Transverse colon (tissue), 4 donors: ENCODE data around the gene SOX10. TPM values are rescaled to one million over a fixed set of nuclear protein-coding genes. Genes with fewer than 3 reads are reported as not detected.
A peak's percentile ranks its signal among the peaks of the same experiment; 100 is the strongest.
"Not testable (repeated sequence)": the region's sequence is repeated elsewhere in the genome, so short reads cannot be mapped to it uniquely, and the experiment has no call there.

Source experiments
- DNase-seq: peaks from one replicate; pipeline ENCODE4 v3.0.0-alpha.2; 2019
- H3K27ac ChIP-seq, 4 donors: fragments of 200-600 bp; sonication (generic); 2 replicates each; pipeline ENCODE4 v1.5.1; 2016 to 2018; ENCODE audit warnings: inconsistent platforms in 4 of 4
- H3K27me3 ChIP-seq: fragments of 200-600 bp; sonication (generic); 2 replicates; pipeline ENCODE4 v1.5.1; 2017; ENCODE audit warnings: inconsistent platforms
- H3K36me3 ChIP-seq, 4 donors: fragments of 200-600 bp; sonication (generic); 2 replicates each; pipeline ENCODE4 v1.5.1; 2017 to 2019; ENCODE audit warnings: inconsistent platforms in 4 of 4
- H3K4me1 ChIP-seq, 4 donors: fragments of 200-600 bp; sonication (generic); 2 replicates each; pipeline ENCODE4 v1.5.1; 2017 to 2020; ENCODE audit warnings: inconsistent platforms in 4 of 4
- H3K4me3 ChIP-seq, 4 donors: fragments of 200-600 bp; sonication (generic); 1 replicate in 1 of 4; 2 replicates in 3 of 4; pipeline versions ENCODE4 v1.5.1 to v1.6.1; 2017 to 2019; ENCODE audit warnings: inconsistent platforms in 4 of 4
- H3K9me3 ChIP-seq, 2 donors: fragments of 200-600 bp; sonication (generic); 2 replicates each; pipeline ENCODE4 v1.5.1; 2017 to 2019; ENCODE audit warnings: inconsistent platforms in 2 of 2
- EP300 ChIP-seq: sonication (generic); formaldehyde crosslinking; IDR thresholded peaks from one replicate; pipeline ENCODE4 v1.6.1; 2017; ENCODE audit warnings: antibody characterized with exemption, low read depth
- POLR2A ChIP-seq: fragments of 450-650 bp; IDR thresholded peaks from one replicate; pipeline ENCODE4 v1.6.1; 2016; ENCODE audit warnings: antibody characterized with exemption, mild to moderate bottlenecking, moderate library complexity
- POLR2AphosphoS5 ChIP-seq, 3 donors: sonication (generic); formaldehyde crosslinking; IDR thresholded peaks; one replicate each; pipeline ENCODE4 v1.6.1; 2016; ENCODE audit warnings: antibody characterized with exemption in 3 of 3
- WGBS, 2 donors: methylation state at CpG; one replicate each; pipeline ENCODE4 v1.1.5; 2018; ENCODE audit warnings: low coverage in 1 of 2; 5-methylcytosine and 5-hydroxymethylcytosine counted together
- in situ Hi-C, 4 donors: fragments of 200-750 bp; cut with MboI; loops; one replicate each; pipeline versions ENCODE4 v1.15.0 to v1.15.1; 2017; ENCODE audit warnings: low sequenced_read_pairs in 3 of 4, low pct_ligation_motif_present in 1 of 4, low pct_unique_long_range_greater_than_20kb in 1 of 4
- intact Hi-C: fragments of 100-400 bp; cut with DNase I; formaldehyde crosslinking; loops from one replicate; pipeline ENCODE4 v1.15.1; 2023; ENCODE audit warnings: low total_unique reads
- total RNA-seq, 4 donors: library from RNA; depleted of rRNA; stranded (reverse); fragments of >200 nt; gene quantifications; one replicate each; pipeline ENCODE4 v1.1.0, GENCODE V29; 2016
- TF ChIP-seq, protein P1 (sequence below), 5 experiments: fragments of 200-600 bp in 3 of 5; fragments of 450-650 bp in 2 of 5; sonication (generic) in 3 of 5; IDR thresholded peaks; 1 replicate in 2 of 5; 2 replicates in 3 of 5; pipeline ENCODE4 v1.5.1; 2016 to 2017; ENCODE audit warnings: antibody characterized with exemption in 5 of 5, inconsistent platforms in 3 of 5, mild to moderate bottlenecking in 2 of 5, moderate library complexity in 1 of 5

SOX10 gene
- total RNA-seq, 4 donors from 2014 or later: 1.2 to 4.9 (median 3.5) TPM

DNA sequence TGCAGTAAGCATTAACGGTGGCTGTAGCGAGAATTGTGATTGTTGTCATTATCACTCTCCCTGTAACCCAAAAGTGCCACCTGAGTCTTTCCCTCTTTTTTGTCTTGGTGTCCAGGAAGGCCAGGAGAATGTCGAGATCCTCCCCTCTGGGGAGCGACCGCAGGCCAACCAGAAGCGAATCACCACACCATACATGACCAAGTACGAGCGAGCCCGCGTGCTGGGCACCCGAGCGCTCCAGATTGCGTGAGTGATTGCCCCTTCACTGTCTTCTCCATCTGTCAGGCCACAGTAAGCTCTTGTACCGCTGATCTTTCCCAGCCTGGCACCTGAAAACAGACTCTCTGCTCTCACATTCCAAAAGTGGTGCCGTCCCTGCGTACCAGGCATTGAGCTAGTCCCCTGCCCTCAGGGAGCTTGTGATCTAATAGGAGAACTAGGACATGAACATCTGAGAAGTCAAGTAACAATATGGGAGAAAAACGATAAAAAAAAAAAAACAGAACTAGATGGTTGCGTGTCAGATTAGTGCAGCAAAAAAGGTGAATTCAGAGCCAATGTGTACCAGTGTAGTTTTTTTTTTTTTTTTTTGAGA, 25.0 kb downstream of the SOX10 start:
- Histone ChIP-seq H3K27ac (no peak overlapping the region), H3K4me1 (peaks cover 6 to 10% (median 7%) of the 10 kb centered on the region in 4 donors), H3K27me3 (no peaks in the 10 kb centered on the region), H3K4me3 (no peak overlapping the region), H3K36me3 (peaks cover 0 to 47% (median 17%) of the 10 kb centered on the region in 4 donors), H3K9me3 (no peaks in the 10 kb centered on the region)
- WGBS, 2 donors: 96 to 100% methylated on average over 3 to 18 of the region's 18 CpGs
- no peak for TF ChIP-seq POLR2AphosphoS5 (IDR thresholded peaks at IDR 0.05)
- TF ChIP-seq EP300: no peak
- TF ChIP-seq, protein P1, sequence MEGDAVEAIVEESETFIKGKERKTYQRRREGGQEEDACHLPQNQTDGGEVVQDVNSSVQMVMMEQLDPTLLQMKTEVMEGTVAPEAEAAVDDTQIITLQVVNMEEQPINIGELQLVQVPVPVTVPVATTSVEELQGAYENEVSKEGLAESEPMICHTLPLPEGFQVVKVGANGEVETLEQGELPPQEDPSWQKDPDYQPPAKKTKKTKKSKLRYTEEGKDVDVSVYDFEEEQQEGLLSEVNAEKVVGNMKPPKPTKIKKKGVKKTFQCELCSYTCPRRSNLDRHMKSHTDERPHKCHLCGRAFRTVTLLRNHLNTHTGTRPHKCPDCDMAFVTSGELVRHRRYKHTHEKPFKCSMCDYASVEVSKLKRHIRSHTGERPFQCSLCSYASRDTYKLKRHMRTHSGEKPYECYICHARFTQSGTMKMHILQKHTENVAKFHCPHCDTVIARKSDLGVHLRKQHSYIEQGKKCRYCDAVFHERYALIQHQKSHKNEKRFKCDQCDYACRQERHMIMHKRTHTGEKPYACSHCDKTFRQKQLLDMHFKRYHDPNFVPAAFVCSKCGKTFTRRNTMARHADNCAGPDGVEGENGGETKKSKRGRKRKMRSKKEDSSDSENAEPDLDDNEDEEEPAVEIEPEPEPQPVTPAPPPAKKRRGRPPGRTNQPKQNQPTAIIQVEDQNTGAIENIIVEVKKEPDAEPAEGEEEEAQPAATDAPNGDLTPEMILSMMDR (IDR thresholded peaks at IDR 0.05): no peak
- TF ChIP-seq POLR2A: no peak
- DNase-seq: no peak
- intact Hi-C loops (no loop called here), in situ Hi-C loops (loop anchor here in 1 of 4 donors (25.0 kb wide), 1 partner anchor 147 kb away; the partner anchor contains the start of genes GALR3 and GCAT)

DNA sequence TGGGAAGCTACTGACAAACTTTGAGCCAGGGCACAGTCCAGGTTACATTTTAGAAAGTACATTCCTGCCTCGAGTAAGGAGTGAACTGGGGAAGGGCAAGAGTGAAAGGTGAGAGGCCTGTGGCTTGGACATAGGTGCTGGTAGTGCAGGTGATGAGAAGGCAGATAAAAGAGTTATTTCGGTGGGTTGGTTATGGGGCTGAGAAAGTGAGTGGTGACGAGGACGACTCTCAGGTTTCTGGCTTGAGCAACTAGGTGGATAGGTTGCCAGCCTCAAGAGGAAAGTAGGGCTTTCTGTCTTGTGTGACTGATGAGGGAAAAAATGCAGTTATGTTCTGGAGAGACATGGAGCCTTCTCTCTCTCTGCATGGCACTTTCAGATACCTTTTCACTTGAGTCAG, 27.1 kb downstream of the SOX10 start:
- TF ChIP-seq POLR2A (no peak), EP300 (no peak), POLR2AphosphoS5 (IDR thresholded peaks at IDR 0.05) (no peak)
- TF ChIP-seq, protein P1 (IDR thresholded peaks at IDR 0.05): no peak
- peaks cover 0 to 47% (median 15%) of the 10 kb centered on the region in 4 donors for H3K36me3 ChIP-seq
- peaks cover 17 to 22% (median 20%) of the 10 kb centered on the region in 4 donors for H3K4me1 ChIP-seq
- WGBS, 2 donors: 79 to 80% methylated on average over 4 of the region's 4 CpGs
- no peak overlapping the region for H3K4me3 ChIP-seq
- in situ Hi-C loops (loop anchor here in 1 of 4 donors (25.0 kb wide), 1 partner anchor 145 kb away; the partner anchor contains the start of genes GALR3 and GCAT), intact Hi-C loops (no loop called here)
- no peaks in the 10 kb centered on the region for H3K9me3 ChIP-seq
- no peak overlapping the region for H3K27ac ChIP-seq
- peaks cover 5% of the 10 kb centered on the region for H3K27me3 ChIP-seq
- DNase-seq: no peak

GRCh38 chr22:37955825-37956397, 28.4 kb downstream of the SOX10 start:
- H3K27ac ChIP-seq, intact Hi-C loops, DNase-seq, H3K4me3 ChIP-seq, H3K27me3 ChIP-seq, H3K9me3 ChIP-seq: not testable (repeated sequence)
- Histone ChIP-seq H3K36me3 (peaks cover 0 to 39% (median 13%) of the 10 kb centered on the region in 4 donors), H3K4me1 (peaks cover 18 to 22% (median 20%) of the 10 kb centered on the region in 4 donors)
- in situ Hi-C loops: loop anchor here in 1 of 4 donors (25.0 kb wide), 1 partner anchor 144 kb away; the partner anchor contains the start of genes GALR3 and GCAT
- 70 to 74% methylated on average over 2 to 15 of the region's 15 CpGs for WGBS, 2 donors

DNA sequence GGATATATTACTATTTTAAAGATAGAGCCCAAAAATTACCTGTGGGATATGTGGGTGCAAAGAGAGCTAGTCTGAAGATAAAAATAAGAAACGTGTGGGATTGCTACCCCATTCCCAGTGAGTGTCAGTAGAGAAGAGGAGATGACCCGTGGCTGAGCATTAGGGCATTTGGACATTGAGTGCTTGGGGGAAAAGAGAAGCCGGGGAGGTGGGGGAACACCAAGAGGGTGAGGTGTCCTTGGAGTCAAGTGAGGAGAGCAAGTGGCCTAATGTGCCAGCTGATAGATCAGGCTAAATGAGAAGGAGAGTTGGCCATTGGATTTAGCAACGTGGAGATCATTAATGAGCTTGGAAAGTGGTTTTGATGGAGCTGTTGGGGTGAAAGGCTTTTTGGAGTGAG, 29.7 kb downstream of the SOX10 start:
- H3K4me1 ChIP-seq: peaks cover 18 to 22% (median 20%) of the 10 kb centered on the region in 4 donors
- DNase-seq: no peak
- in situ Hi-C loops (loop anchor here in 1 of 4 donors (25.0 kb wide), 1 partner anchor 142 kb away; the partner anchor contains the start of genes GALR3 and GCAT), intact Hi-C loops (loop anchor here (5.0 kb wide), 1 partner anchor 107 kb away; the partner anchor contains the start of gene EIF3L)
- peaks cover 10% of the 10 kb centered on the region for H3K27me3 ChIP-seq
- peak overlapping the region in 2 of 4 donors; percentile 94 to 95 for H3K4me3 ChIP-seq
- H3K36me3 ChIP-seq: peaks cover 0 to 30% (median 8%) of the 10 kb centered on the region in 4 donors
- no peaks in the 10 kb centered on the region for H3K9me3 ChIP-seq
- TF ChIP-seq EP300: no peak
- TF ChIP-seq, protein P1 (IDR thresholded peaks at IDR 0.05): no peak
- TF ChIP-seq POLR2A: no peak
- TF ChIP-seq POLR2AphosphoS5 (IDR thresholded peaks at IDR 0.05): no peak
- 62 to 71% methylated on average over 4 of the region's 4 CpGs for WGBS, 2 donors
- H3K27ac ChIP-seq: no peak overlapping the region
